Lung microvascular endothelial cell (primary cell): Measurements from ENCODE around the gene LCN1. TPM values are rescaled to one million over a fixed set of nuclear protein-coding genes. Genes with fewer than 3 reads are reported as not detected.
"Not testable (repeated sequence)": the region's sequence is repeated elsewhere in the genome, so short reads cannot be mapped to it uniquely, and the experiment has no call there.

ENCODE experiments used
- DNase-seq, 2 donors: peaks; one replicate each; pipeline versions ENCODE4 v3.0.0 to v3.0.0-alpha.2; 2010; ENCODE audit warnings: low read depth in 2 of 2
- total RNA-seq: library from RNA; depleted of rRNA; stranded (reverse); fragments of >200 nt; gene quantifications from 2 replicates; pipeline ENCODE4 v1.2.1, GENCODE V29; 2014

LCN1 gene
- total RNA-seq, 1 donor from 2014 or later, result not detected

DNA sequence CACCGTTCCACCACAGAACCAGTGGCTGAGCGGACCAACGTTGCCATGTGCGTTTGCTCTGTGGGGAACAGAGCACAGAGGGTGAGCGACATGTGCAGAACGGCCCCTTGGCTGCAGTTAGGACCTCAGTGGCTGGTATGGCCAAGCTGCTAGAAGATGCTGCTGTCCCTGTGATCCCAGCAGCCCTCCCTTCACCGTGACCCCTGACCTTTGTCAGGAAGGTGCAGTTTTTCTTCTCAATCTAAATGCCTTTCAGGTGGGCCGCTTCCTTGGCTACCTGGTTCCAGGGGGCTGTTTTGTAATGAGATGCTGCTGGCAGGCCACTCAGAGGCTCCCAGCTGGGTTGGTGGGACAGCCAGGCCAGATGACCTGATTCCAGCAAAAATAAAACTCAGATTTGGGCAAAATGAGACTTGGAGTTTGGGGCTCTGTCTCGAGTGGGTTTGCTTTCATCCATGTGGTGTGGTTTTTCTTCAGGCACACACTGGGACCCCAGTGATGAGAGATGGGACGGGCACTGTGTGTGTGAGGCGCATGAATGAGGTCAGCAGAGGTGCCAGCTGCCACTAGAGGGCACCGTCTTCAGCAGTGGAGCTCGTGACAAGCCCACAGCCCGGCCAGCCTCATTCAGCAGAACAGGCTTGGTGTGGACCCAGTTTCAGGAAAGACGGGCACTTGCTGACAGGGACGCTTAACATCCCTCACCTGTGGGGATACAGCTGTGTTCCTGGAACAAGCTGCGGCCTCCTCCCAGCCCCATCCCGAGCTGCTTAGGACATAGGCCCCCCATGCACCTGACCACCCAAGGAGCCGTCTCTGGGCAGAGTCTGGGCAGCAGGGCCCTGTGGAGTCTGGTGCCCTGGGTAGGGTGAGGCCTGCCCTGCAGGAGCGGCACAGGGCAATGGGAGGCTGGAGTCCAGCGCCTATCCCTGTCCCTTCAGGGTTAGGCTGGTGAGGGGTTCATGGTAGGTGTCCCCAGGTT lies 16.7 kb upstream of the LCN1 start:
- peak; percentile 71 to 81 for DNase-seq

- no peak for DNase-seq
Observed at GRCh38 chr9:135505406-135506187, 15.6 kb upstream of the LCN1 start.

DNA sequence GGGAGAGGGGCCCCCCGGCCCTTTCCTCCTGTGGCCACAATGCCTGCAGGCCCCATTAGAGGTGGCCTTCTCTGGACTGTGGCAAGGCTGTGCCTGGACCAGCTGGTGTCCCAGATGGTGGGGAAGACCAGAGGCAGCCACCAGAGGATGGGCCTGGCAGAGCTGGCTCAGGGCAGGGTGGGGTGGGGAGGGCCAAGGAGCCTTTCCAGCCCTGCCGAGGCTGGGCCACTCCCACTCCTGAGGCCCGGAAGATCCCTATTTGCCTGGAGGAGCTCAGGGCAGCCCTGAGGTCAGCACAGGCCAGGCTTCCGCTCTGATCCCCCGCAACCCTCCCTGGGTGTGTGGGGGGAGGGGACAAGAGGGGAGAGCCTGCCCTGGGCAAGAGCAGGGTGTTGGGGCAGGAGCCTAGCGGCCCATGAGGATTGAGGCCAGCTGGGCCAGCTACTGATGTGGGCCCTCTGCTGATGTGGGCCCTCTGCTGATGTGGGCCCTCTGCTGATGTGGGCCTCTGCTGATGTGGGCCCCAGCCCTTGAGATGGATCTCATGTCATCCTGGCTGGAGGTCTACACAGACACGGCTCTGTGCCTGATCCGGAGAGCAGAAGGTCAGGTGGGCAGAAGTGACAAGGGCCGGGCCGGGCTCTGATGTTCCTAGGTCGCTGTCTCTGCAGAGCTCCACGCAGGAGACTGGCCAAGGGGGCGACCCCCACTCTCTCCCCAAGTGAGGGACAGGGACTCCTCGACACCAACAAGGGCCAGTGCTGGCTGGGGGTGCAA lies 14.7 kb upstream of the LCN1 start:
- no peak for DNase-seq

GRCh38 chr9:135507104-135508035 lies 13.9 kb upstream of the LCN1 start:
- DNase-seq, result no peak

- no peak for DNase-seq
Observed at GRCh38 chr9:135508211-135508820, 12.9 kb upstream of the LCN1 start.

- no peak for DNase-seq
Observed at GRCh38 chr9:135509458-135509857, 11.8 kb upstream of the LCN1 start.

GRCh38 chr9:135512241-135512603 lies 9.0 kb upstream of the LCN1 start:
- no peak for DNase-seq

- peak in 1 of 2 donors; percentile 10 for DNase-seq
Observed at GRCh38 chr9:135512904-135513303, 8.3 kb upstream of the LCN1 start.

GRCh38 chr9:135513351-135513846 lies 7.8 kb upstream of the LCN1 start:
- DNase-seq, result no peak

DNA sequence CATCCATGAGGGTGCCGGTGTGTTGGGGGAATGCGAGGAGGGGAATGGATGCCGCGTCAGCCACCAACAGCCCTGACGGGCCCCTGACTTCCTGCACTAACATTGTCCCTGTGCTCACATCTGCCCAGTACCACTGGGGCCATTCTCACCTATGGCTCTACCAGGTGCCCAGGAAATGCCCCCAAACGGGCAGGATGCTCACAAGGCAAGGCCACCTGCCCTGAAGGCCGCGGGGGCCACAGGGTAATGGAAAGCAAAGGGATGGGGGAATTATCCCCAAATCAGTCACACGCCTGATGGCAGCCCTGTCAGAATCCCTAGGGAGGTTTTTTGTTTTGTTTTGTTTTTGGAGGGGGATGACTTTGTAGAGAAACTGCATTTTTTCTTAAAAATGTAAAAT lies 7.3 kb upstream of the LCN1 start:
- not testable (repeated sequence) for DNase-seq

GRCh38 chr9:135514342-135515082 lies 6.7 kb upstream of the LCN1 start:
- DNase-seq, result no peak

- DNase-seq, result no peak
Observed at GRCh38 chr9:135515083-135515951, 5.9 kb upstream of the LCN1 start.

DNA sequence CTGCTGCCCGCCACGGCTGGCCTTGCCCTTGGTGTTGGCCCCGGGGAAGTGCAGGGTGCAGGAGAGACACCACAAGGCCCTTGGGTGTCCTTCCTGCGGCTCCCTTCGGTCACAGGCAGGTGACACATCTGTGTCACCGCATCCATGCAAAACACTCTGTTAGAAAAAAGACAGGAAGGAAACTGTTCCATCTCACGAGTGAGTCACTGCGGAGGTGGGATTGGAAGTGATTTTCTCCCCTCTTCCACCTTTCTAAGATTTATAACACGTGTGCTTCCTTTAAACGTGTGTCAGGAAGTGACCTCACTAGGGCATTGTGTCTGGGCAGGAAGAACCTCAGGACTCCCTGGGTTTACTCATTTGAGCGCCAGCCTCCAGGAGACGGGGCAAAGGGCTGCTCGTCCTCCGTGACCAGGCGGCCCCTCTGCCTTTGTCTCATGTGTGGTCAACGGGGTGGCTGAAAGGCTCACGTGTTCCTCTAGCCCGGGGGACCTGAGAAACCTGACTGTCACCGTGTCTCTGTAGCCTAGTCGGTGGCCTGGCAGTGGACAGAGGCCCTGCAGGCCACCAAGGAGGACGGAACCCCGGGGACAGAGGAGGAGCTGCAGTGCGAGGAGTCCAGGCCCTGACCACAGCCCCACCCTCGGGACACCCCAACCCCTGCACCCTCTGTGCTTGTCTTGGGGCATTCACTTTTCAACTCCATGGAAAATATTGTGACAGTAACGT lies 4.9 kb upstream of the LCN1 start:
- peak; percentile 75 to 76 for DNase-seq

DNA sequence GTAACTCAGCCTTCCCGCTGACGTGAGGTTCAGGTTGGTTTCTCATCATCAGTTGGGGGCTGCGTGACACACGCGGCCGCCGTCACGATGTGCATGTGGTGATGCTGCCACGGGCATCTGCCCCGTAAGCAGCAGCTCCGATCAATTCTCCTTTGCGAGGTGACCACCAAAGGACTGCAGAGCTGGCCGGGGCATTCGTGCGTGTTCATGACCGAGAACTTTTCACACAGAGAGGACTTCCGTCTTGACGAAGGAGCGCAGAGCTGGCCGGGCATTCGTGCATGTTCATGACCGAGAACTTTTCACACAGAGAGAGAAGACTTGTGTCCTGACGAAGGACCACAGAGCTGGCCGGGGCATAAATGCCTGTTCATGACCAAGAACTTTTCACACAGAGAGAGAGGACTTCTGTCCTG lies 3.8 kb upstream of the LCN1 start:
- DNase-seq, result no peak

GRCh38 chr9:135519179-135519971 lies 1.9 kb upstream of the LCN1 start:
- no peak for DNase-seq

- DNase-seq, result no peak
Observed at GRCh38 chr9:135521608-135522095, 412 bp downstream of the LCN1 start.
